GM13976 (cell line): ENCODE measurements around the gene TRABD2B.

Experiments used
- DNase-seq: peaks from one replicate; pipeline ENCODE4 v3.0.0; 2012; ENCODE audit warnings: low spot score
- CTCF ChIP-seq: IDR thresholded peaks from 2 replicates; pipeline ENCODE4 v1.5.1; 2012; ENCODE audit warnings: borderline replicate concordance, mild to moderate bottlenecking; ENCODE audit not compliant: insufficient read depth; ENCODE audit errors: extremely low read depth, missing control alignments, control extremely low read depth
- in situ Hi-C: fragments of 300-500 bp; cut with MboI; formaldehyde crosslinking; loops from one replicate; pipeline ENCODE4 v1.12.0; 2022; ENCODE audit warnings: low sequenced_read_pairs, mixed read lengths, inconsistent platforms; ENCODE audit not compliant: unreplicated experiment

The TRABD2B gene

GRCh38 chr1:47875036-47875435, 122.1 kb downstream of the TRABD2B start:
- no peak for TF ChIP-seq CTCF
- in situ Hi-C loops = no loop called here
- no peak for DNase-seq

GRCh38 chr1:47873337-47873736, 123.8 kb downstream of the TRABD2B start:
- TF ChIP-seq CTCF = no peak
- in situ Hi-C loops = no loop called here

GRCh38 chr1:47872886-47873285, 124.3 kb downstream of the TRABD2B start:
- in situ Hi-C loops = no loop called here
- no peak for TF ChIP-seq CTCF
- no peak for DNase-seq

More at GRCh38 chr1:47873337-47873736, 123.8 kb downstream of the TRABD2B start:
- no peak for DNase-seq

GRCh38 chr1:47871799-47872353, 125.3 kb downstream of the TRABD2B start:
- no peak for TF ChIP-seq CTCF
- DNase-seq = no peak
- in situ Hi-C loops = no loop called here

GRCh38 chr1:47870946-47871676, 126.1 kb downstream of the TRABD2B start:
- in situ Hi-C loops = no loop called here
- no peak for DNase-seq
- TF ChIP-seq CTCF = no peak

GRCh38 chr1:47870480-47870879, 126.7 kb downstream of the TRABD2B start:
- no peak for DNase-seq
- TF ChIP-seq CTCF = no peak
- in situ Hi-C loops = no loop called here
